ENCODE measurements around the gene SYCE3. TPM values are rescaled to one million over a fixed set of nuclear protein-coding genes. Genes with fewer than 3 reads are reported as not detected.

Gene SYCE3
- total and polyA plus RNA-seq, 2 experiments from 2014 or later = not detected

GRCh38 chr22:50525104-50525857, 37.4 kb downstream of the SYCE3 start, which contains the start of gene SCO2:
Gene SCO2, minus strand, starts transcription at chr22:50525598. Its CDS starts 1,187 bp downstream, at chr22:50524411.
- H4K20me1 ChIP-seq (replicated peaks; ENCODE audit: insufficient read depth) = no peaks in the 10 kb centered on the region; the same call in 1 of the 2 replicates
- peak within 1 kb of the TSS; percentile 78 for H3K27ac Mint-ChIP-seq
- ATAC-seq (peak; percentile 57), DNase-seq (ENCODE audit: low spot score) (peak; percentile 97)
- H3K36me3 Mint-ChIP-seq (ENCODE audit: low read depth) = peaks cover 9% of the 10 kb centered on the region
- no peaks in the 10 kb centered on the region for H3K36me3 ChIP-seq (ENCODE audit: insufficient read depth)
- H2AFZ ChIP-seq = peak within 1 kb of the TSS; percentile 14; the same call in 1 of the 2 replicates
- H3K4me3 Mint-ChIP-seq = peak within 1 kb of the TSS; percentile 89
- no peak within 1 kb of the TSS for H3K27ac ChIP-seq (ENCODE audit: low read depth)
- peaks cover 4% of the 10 kb centered on the region for H3F3A ChIP-seq (replicated peaks; ENCODE audit: low read depth)
- H3K4me1 Mint-ChIP-seq = peaks cover 11% of the 10 kb centered on the region
- peak within 1 kb of the TSS; percentile 84 for H3K4me3 ChIP-seq
- no peaks in the 10 kb centered on the region for H3K9me2 ChIP-seq (ENCODE audit: insufficient read depth)
- H3K27me3 ChIP-seq (ENCODE audit: insufficient read depth) = peaks cover 37% of the 10 kb centered on the region
- H3K79me2 ChIP-seq (replicated peaks; ENCODE audit: insufficient read depth) = no peaks in the 10 kb centered on the region
- peak within 1 kb of the TSS; percentile 94 for H3K4me2 ChIP-seq
- peaks cover 39% of the 10 kb centered on the region for H3K27me3 Mint-ChIP-seq (ENCODE audit: insufficient read depth, low read depth, poor library complexity)
- peaks cover 4% of the 10 kb centered on the region; the same call in 2 of the 3 replicates for H3K9me3 Mint-ChIP-seq
- H3K4me1 ChIP-seq (ENCODE audit: insufficient read depth) = no peaks in the 10 kb centered on the region; the same call in 1 of the 2 replicates
- TF ChIP-seq CTCF (conservative IDR thresholded peaks at IDR 0.05; ENCODE audit: low read depth in 2 of 2) (peak; percentile 38 to 52), POLR2AphosphoS5 (IDR thresholded peaks at IDR 0.05; ENCODE audit: low read depth) (peak; percentile 82), ETS1 (IDR thresholded peaks at IDR 0.05) (0 out of 2 replicates have a peak, but pooled peaks have one; percentile 6), ZNF331 (CRISPR knock-in tag; IDR thresholded peaks at IDR 0.05; ENCODE audit: low read depth) (no peak), CREB1 (CRISPR knock-in tag; IDR thresholded peaks at IDR 0.05; ENCODE audit: low read depth) (peak; percentile 28; the same call in 1 of the 2 replicates), EZH2phosphoT487 (IDR thresholded peaks at IDR 0.05; ENCODE audit: unreplicated experiment) (no peak)

GRCh38 chr22:50524676-50525103, 38.0 kb downstream of the SYCE3 start:
- no peak for ATAC-seq
- no peak for TF ChIP-seq ETS1 (IDR thresholded peaks at IDR 0.05)
- TF ChIP-seq POLR2AphosphoS5 (IDR thresholded peaks at IDR 0.05; ENCODE audit: low read depth) = no peak
- TF ChIP-seq EZH2phosphoT487 (IDR thresholded peaks at IDR 0.05; ENCODE audit: unreplicated experiment) = no peak
- no peak for TF ChIP-seq ZNF114 (CRISPR knock-in tag; IDR thresholded peaks at IDR 0.05)
- TF ChIP-seq CTCF (conservative IDR thresholded peaks at IDR 0.05; ENCODE audit: low read depth in 2 of 2) = no peak
- no peak for TF ChIP-seq ZNF331 (CRISPR knock-in tag; IDR thresholded peaks at IDR 0.05; ENCODE audit: low read depth)

More at GRCh38 chr22:50524676-50525103, 38.0 kb downstream of the SYCE3 start:
- no peaks in the 10 kb centered on the region; the same call in 1 of the 2 replicates for H3K36me3 ChIP-seq (ENCODE audit: insufficient read depth)
- peaks cover 4% of the 10 kb centered on the region for H3F3A ChIP-seq (replicated peaks; ENCODE audit: low read depth)
- H2AFZ ChIP-seq = no peak overlapping the region; the same call in 1 of the 2 replicates
- peaks cover 11% of the 10 kb centered on the region for H3K4me1 Mint-ChIP-seq
- H3K27ac Mint-ChIP-seq = peak overlapping the region; percentile 78
- H3K27ac ChIP-seq (ENCODE audit: low read depth) = no peak overlapping the region
- H3K4me2 ChIP-seq = peak overlapping the region; percentile 94
- H3K36me3 Mint-ChIP-seq (ENCODE audit: low read depth) = peaks cover 13% of the 10 kb centered on the region
- peak overlapping the region; percentile 89 for H3K4me3 Mint-ChIP-seq
- no peak for DNase-seq (ENCODE audit: low spot score)
- H3K27me3 Mint-ChIP-seq (ENCODE audit: insufficient read depth, low read depth, poor library complexity) = peaks cover 36% of the 10 kb centered on the region
- H3K9me2 ChIP-seq (ENCODE audit: insufficient read depth) = no peaks in the 10 kb centered on the region
- peaks cover 4% of the 10 kb centered on the region; the same call in 2 of the 3 replicates for H3K9me3 Mint-ChIP-seq
- H4K20me1 ChIP-seq (replicated peaks; ENCODE audit: insufficient read depth) = no peaks in the 10 kb centered on the region; the same call in 1 of the 2 replicates
- H3K4me1 ChIP-seq (ENCODE audit: insufficient read depth) = no peaks in the 10 kb centered on the region; the same call in 1 of the 2 replicates
- H3K4me3 ChIP-seq = peak overlapping the region; percentile 84
- no peaks in the 10 kb centered on the region for H3K79me2 ChIP-seq (replicated peaks; ENCODE audit: insufficient read depth)
- peaks cover 31% of the 10 kb centered on the region for H3K27me3 ChIP-seq (ENCODE audit: insufficient read depth)

Data from GM23338 (cell line).